HepG2 (cell line): ENCODE data around the gene MLX. TPM values are rescaled to one million over a fixed set of nuclear protein-coding genes. Genes with fewer than 3 reads are reported as not detected.

Source experiments
- BORCS8-MEF2B ChIP-seq: sonication (generic); formaldehyde crosslinking; IDR thresholded peaks from 2 replicates; pipeline ENCODE4 v1.8.0; 2022; ENCODE audit warnings: mild to moderate bottlenecking, missing genetic modification reagents
- HNRNPL ChIP-seq: fragments of 200-400 bp; formaldehyde crosslinking; IDR thresholded peaks from 2 replicates; pipeline ENCODE4 v1.6.1; 2017; ENCODE audit warnings: mild to moderate bottlenecking, low read depth, low read length
- HOXA9 ChIP-seq: sonication (generic); formaldehyde crosslinking; IDR thresholded peaks from 2 replicates; pipeline ENCODE4 v1.8.1; 2022; ENCODE audit warnings: missing genetic modification reagents, mild to moderate bottlenecking, moderate library complexity, borderline replicate concordance
- RELA ChIP-seq: sonication (generic); formaldehyde crosslinking; IDR thresholded peaks from 2 replicates; pipeline ENCODE4 v1.4.0; 2020; ENCODE audit warnings: missing genetic modification reagents
- SCMH1 ChIP-seq: sonication (generic); formaldehyde crosslinking; IDR thresholded peaks from 2 replicates; pipeline ENCODE4 v1.9.0; 2021; ENCODE audit warnings: missing genetic modification reagents, mild to moderate bottlenecking, borderline replicate concordance
- STAT5B ChIP-seq: sonication (generic); formaldehyde crosslinking; IDR thresholded peaks from 2 replicates; pipeline ENCODE4 v1.4.0; 2020; ENCODE audit warnings: missing genetic modification reagents
- SYNCRIP ChIP-seq: fragments of 200-400 bp; formaldehyde crosslinking; IDR thresholded peaks from 2 replicates; pipeline ENCODE4 v1.6.1; 2018; ENCODE audit warnings: mild to moderate bottlenecking, low read depth, low read length; ENCODE audit not compliant: insufficient read depth
- TOPORS ChIP-seq: sonication (generic); formaldehyde crosslinking; IDR thresholded peaks from 2 replicates; pipeline ENCODE4 v1.8.0; 2023; ENCODE audit warnings: mild to moderate bottlenecking, missing genetic modification reagents
- U2AF2 ChIP-seq: fragments of 200-400 bp; formaldehyde crosslinking; IDR thresholded peaks from 2 replicates; pipeline ENCODE4 v1.6.1; 2017; ENCODE audit warnings: low read depth, mild to moderate bottlenecking, low read length
- ZKSCAN5 ChIP-seq: sonication (generic); formaldehyde crosslinking; IDR thresholded peaks from 2 replicates; pipeline ENCODE4 v1.5.1; 2020; ENCODE audit warnings: mild to moderate bottlenecking, missing genetic modification reagents
- ZNF678 ChIP-seq: sonication (generic); formaldehyde crosslinking; IDR thresholded peaks from 2 replicates; pipeline ENCODE4 v1.4.0; 2020; ENCODE audit warnings: mild to moderate bottlenecking, missing genetic modification reagents
- ZNF724P ChIP-seq: sonication (generic); formaldehyde crosslinking; IDR thresholded peaks from 2 replicates; pipeline ENCODE4 v1.8.0; 2022; ENCODE audit warnings: missing genetic modification reagents, borderline replicate concordance
- ZNF780A ChIP-seq: sonication (generic); formaldehyde crosslinking; IDR thresholded peaks from 2 replicates; pipeline ENCODE4 v1.8.0; 2022; ENCODE audit warnings: mild to moderate bottlenecking, missing genetic modification reagents, moderate library complexity
- polyA plus RNA-seq, 8 experiments: library from polyadenylated mRNA; depleted of rRNA in 3 of 8; stranded (reverse) in 7 of 8; unstranded in 1 of 8; fragments of >200 nt; fragmentation: Illumina TruSeq in 4 of 8; extraction: Trizol in 4 of 8; gene quantifications; 2 replicates each; pipeline versions ENCODE4 v1.2.1 to v1.2.3, GENCODE V29; 2011 to 2016; ENCODE audit warnings: low read depth in 4 of 8, missing spikeins in 1 of 8, mixed read lengths in 1 of 8; ENCODE audit not compliant: insufficient read depth in 1 of 8
- total RNA-seq, 5 experiments: library from RNA; depleted of rRNA; stranded (reverse); fragments of >200 nt; fragmentation: Illumina TruSeq; extraction: Trizol; gene quantifications; 2 replicates each; pipeline ENCODE4 v1.2.3, GENCODE V29; 2016; ENCODE audit warnings: low read depth in 1 of 5
- TF ChIP-seq, protein P1 (sequence below), 2 experiments: fragments of 450-650 bp in 1 of 2; sonication (generic) in 1 of 2; formaldehyde crosslinking in 1 of 2; IDR thresholded peaks; 2 replicates each; pipeline versions ENCODE4 v1.6.1 to v1.8.0; 2016 to 2022; ENCODE audit warnings: antibody characterized with exemption in 1 of 2, mild to moderate bottlenecking in 1 of 2, missing genetic modification reagents in 1 of 2
- TF ChIP-seq, protein P2 (sequence below): sonication (generic); formaldehyde crosslinking; IDR thresholded peaks from 2 replicates; pipeline ENCODE4 v1.5.1; 2020; ENCODE audit warnings: mild to moderate bottlenecking, missing genetic modification reagents, borderline replicate concordance
- TF ChIP-seq, protein P3 (sequence below): sonication (generic); formaldehyde crosslinking; conservative IDR thresholded peaks from 2 replicates; pipeline ENCODE4 v1.4.0; 2020; ENCODE audit warnings: missing genetic modification reagents

The MLX gene
- total and polyA plus RNA-seq, 2 of the 13 experiments (the other 11 are each of a cell fraction or from before 2014, with no cell fraction given): 38.9 to 74.4 TPM

DNA sequence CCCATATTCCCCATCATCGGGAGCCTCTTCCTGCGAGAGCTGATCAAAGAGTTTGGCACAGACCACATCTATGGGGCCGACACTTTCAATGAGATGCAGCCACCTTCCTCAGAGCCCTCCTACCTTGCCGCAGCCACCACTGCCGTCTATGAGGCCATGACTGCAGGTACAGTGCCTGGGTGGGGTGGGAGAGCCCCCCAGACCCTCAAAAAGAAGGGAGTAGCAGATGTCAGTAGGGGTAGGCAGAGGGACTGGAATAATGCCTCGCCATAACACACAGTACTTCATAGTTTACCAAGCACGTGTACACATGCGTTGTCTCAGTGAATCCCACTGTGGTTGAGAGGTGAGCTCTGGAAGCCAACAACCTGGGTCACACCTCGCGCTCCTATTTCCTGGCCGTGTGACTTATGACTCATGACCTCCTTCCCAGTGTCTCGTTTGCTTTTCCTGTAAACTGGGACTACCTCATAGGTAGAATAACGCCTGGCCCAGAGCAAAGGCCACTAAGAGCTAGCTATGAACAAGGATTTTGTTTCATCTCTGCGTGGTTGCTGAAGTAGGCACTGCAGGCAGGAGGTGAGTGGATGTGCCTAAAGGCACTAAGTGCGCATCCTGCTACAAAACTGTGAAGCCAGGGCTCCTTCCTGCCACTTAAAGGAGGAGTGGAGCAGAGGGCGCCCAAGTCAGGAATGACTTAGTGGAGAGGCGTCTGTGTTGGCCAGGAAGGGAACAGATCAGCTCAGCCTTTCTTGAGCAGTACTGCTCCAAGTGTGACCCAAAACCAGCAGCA is 25.7 kb upstream of the MLX start (continued):
- TF ChIP-seq HNRNPL: no peak
- TF ChIP-seq U2AF2: no peak
- no peak for TF ChIP-seq ZNF780A (CRISPR knock-in tag)
- no peak for TF ChIP-seq RELA
- 0 out of 2 replicates have a peak, but pooled peaks have one; percentile 22 for TF ChIP-seq HOXA9 (CRISPR knock-in tag)
- no peak for TF ChIP-seq SCMH1
- TF ChIP-seq ZNF678 (CRISPR knock-in tag): no peak
- TF ChIP-seq TOPORS (CRISPR knock-in tag): no peak
- peak; percentile 86 for TF ChIP-seq ZKSCAN5 (CRISPR knock-in tag)
- TF ChIP-seq, protein P1, sequence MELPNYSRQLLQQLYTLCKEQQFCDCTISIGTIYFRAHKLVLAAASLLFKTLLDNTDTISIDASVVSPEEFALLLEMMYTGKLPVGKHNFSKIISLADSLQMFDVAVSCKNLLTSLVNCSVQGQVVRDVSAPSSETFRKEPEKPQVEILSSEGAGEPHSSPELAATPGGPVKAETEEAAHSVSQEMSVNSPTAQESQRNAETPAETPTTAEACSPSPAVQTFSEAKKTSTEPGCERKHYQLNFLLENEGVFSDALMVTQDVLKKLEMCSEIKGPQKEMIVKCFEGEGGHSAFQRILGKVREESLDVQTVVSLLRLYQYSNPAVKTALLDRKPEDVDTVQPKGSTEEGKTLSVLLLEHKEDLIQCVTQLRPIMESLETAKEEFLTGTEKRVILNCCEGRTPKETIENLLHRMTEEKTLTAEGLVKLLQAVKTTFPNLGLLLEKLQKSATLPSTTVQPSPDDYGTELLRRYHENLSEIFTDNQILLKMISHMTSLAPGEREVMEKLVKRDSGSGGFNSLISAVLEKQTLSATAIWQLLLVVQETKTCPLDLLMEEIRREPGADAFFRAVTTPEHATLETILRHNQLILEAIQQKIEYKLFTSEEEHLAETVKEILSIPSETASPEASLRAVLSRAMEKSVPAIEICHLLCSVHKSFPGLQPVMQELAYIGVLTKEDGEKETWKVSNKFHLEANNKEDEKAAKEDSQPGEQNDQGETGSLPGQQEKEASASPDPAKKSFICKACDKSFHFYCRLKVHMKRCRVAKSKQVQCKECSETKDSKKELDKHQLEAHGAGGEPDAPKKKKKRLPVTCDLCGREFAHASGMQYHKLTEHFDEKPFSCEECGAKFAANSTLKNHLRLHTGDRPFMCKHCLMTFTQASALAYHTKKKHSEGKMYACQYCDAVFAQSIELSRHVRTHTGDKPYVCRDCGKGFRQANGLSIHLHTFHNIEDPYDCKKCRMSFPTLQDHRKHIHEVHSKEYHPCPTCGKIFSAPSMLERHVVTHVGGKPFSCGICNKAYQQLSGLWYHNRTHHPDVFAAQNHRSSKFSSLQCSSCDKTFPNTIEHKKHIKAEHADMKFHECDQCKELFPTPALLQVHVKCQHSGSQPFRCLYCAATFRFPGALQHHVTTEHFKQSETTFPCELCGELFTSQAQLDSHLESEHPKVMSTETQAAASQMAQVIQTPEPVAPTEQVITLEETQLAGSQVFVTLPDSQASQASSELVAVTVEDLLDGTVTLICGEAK (IDR thresholded peaks at IDR 0.05): no peak
- TF ChIP-seq, protein P1 (CRISPR knock-in tag; IDR thresholded peaks at IDR 0.05): peak; percentile 93; the same call in 1 of the 2 replicates
- TF ChIP-seq ZNF724P (CRISPR knock-in tag): no peak
- TF ChIP-seq, protein P2, sequence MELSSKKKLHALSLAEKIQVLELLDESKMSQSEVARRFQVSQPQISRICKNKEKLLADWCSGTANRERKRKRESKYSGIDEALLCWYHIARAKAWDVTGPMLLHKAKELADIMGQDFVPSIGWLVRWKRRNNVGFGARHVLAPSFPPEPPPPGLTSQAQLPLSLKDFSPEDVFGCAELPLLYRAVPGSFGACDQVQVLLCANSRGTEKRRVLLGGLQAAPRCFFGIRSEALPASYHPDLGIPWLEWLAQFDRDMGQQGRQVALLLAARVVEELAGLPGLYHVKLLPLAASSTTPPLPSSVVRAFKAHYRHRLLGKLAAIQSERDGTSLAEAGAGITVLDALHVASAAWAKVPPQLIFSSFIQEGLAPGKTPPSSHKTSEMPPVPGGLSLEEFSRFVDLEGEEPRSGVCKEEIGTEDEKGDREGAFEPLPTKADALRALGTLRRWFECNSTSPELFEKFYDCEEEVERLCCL: no peak
- TF ChIP-seq BORCS8-MEF2B (CRISPR knock-in tag): no peak
- TF ChIP-seq SYNCRIP: no peak
- TF ChIP-seq, protein P3, sequence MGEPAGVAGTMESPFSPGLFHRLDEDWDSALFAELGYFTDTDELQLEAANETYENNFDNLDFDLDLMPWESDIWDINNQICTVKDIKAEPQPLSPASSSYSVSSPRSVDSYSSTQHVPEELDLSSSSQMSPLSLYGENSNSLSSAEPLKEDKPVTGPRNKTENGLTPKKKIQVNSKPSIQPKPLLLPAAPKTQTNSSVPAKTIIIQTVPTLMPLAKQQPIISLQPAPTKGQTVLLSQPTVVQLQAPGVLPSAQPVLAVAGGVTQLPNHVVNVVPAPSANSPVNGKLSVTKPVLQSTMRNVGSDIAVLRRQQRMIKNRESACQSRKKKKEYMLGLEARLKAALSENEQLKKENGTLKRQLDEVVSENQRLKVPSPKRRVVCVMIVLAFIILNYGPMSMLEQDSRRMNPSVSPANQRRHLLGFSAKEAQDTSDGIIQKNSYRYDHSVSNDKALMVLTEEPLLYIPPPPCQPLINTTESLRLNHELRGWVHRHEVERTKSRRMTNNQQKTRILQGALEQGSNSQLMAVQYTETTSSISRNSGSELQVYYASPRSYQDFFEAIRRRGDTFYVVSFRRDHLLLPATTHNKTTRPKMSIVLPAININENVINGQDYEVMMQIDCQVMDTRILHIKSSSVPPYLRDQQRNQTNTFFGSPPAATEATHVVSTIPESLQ (CRISPR knock-in tag): no peak
- TF ChIP-seq STAT5B (CRISPR knock-in tag): no peak
